Body of pancreas (tissue), 4 donors: ENCODE measurements around the gene USH2A.

Experiments used
- POLR2A ChIP-seq, 3 donors: fragments of 450-650 bp; IDR thresholded peaks; one replicate each; pipeline ENCODE4 v1.6.1; 2016; ENCODE audit warnings: antibody characterized with exemption in 3 of 3, mild to moderate bottlenecking in 2 of 3
- TF ChIP-seq, protein P1 (sequence below), 7 experiments: fragments of 450-650 bp in 4 of 7; fragments of 200-600 bp in 3 of 7; sonication (generic) in 3 of 7; IDR thresholded peaks; one replicate each; pipeline ENCODE4 v1.5.1; 2016 to 2019; ENCODE audit warnings: antibody characterized with exemption in 7 of 7

GRCh38 chr1:215844266-215844665 lies 579.0 kb downstream of the USH2A start:
- TF ChIP-seq, protein P1, sequence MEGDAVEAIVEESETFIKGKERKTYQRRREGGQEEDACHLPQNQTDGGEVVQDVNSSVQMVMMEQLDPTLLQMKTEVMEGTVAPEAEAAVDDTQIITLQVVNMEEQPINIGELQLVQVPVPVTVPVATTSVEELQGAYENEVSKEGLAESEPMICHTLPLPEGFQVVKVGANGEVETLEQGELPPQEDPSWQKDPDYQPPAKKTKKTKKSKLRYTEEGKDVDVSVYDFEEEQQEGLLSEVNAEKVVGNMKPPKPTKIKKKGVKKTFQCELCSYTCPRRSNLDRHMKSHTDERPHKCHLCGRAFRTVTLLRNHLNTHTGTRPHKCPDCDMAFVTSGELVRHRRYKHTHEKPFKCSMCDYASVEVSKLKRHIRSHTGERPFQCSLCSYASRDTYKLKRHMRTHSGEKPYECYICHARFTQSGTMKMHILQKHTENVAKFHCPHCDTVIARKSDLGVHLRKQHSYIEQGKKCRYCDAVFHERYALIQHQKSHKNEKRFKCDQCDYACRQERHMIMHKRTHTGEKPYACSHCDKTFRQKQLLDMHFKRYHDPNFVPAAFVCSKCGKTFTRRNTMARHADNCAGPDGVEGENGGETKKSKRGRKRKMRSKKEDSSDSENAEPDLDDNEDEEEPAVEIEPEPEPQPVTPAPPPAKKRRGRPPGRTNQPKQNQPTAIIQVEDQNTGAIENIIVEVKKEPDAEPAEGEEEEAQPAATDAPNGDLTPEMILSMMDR (IDR thresholded peaks at IDR 0.05): no peak
- no peak for TF ChIP-seq POLR2A (IDR thresholded peaks at IDR 0.05)
